LNCaP clone FGC (cell line): ENCODE results near the gene ECE1.

Experiments used
- DNase-seq: peaks from one replicate; pipeline ENCODE4 v3.0.0-alpha.2; 2011; ENCODE audit warnings: low read depth
- H3K4me3 ChIP-seq: 2 replicates; pipeline ENCODE4 v1.5.1; 2011; ENCODE audit warnings: mild to moderate bottlenecking, low read depth, low read length, control low read depth
- CTCF ChIP-seq: IDR thresholded peaks from 2 replicates; pipeline ENCODE4 v1.5.1; 2012; ENCODE audit warnings: mild to moderate bottlenecking; ENCODE audit not compliant: control insufficient read depth, insufficient read depth; ENCODE audit errors: extremely low read depth

Gene ECE1

DNA sequence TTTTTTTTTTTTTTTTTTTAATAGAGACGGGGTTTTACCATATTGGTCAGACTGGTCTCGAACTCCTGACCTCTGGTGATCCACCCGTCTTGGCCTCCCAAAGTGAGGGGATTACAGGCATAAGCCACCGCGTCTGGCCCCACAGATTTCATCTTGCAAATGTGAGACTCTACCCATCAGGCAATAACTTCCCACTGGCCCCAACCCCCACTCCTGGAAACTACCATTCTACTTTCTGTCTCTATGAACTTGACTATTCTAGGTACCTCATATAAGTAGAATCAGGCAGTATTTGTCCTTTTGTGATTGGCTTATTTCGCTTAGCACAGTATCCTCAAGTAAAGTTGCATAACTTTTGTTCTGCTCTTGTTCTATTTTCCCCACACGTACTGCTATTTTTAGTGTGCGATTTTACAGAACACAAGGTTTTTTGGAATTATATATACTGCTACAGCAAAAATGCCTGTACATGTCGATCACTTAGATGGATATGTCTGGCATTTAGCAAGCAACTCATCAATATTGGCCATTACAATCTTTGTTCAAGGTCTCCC lies 40.2 kb downstream of the ECE1 start:
- TF ChIP-seq CTCF, result no peak
- DNase-seq, result no peak
- no peak overlapping the region for H3K4me3 ChIP-seq

- no peak for DNase-seq
- no peak for TF ChIP-seq CTCF
- H3K4me3 ChIP-seq, result no peak overlapping the region
These were observed 42.2 kb downstream of the ECE1 start for GRCh38 chr1:21247892-21248715.

DNA sequence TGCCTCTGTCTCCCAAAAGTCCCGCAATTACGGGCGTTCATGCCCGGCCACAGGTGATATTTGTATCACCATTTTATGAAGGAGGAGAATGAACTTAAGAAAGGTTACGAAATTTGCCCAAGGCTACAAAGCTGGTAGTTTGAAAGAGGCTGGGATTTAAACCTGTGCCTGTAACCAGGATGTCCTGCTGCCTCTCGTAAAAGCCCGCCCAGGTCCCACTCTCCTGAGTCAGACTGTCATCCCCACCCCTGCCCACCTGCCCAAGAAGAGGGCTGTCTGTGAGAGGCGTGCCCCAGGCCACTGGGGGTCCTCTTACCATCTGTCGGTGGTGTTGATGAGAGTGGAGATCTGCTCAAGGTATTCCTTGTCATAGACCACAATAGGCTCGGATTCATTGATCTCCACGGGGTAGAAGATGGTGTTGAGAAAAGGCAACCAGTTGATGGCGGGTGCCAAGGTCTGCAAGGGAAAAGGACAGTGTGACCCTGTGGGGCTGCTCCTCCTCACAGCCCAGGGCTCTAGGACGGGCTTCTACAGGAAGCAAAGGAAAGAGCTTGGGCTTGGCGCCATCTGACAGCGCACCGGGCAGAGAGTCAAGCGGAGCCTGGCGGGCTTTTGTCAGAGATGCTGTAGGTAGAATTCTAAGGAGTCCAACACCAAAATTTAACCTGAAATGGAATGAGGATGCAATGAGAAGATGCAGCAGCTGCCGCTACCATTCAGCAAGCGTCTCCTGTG lies 43.2 kb downstream of the ECE1 start:
- TF ChIP-seq CTCF, result no peak
- no peak overlapping the region for H3K4me3 ChIP-seq
- no peak for DNase-seq

GRCh38 chr1:21245688-21246229 lies 44.5 kb downstream of the ECE1 start:
- TF ChIP-seq CTCF, result no peak
- no peak for DNase-seq
- H3K4me3 ChIP-seq, result no peak overlapping the region

DNA sequence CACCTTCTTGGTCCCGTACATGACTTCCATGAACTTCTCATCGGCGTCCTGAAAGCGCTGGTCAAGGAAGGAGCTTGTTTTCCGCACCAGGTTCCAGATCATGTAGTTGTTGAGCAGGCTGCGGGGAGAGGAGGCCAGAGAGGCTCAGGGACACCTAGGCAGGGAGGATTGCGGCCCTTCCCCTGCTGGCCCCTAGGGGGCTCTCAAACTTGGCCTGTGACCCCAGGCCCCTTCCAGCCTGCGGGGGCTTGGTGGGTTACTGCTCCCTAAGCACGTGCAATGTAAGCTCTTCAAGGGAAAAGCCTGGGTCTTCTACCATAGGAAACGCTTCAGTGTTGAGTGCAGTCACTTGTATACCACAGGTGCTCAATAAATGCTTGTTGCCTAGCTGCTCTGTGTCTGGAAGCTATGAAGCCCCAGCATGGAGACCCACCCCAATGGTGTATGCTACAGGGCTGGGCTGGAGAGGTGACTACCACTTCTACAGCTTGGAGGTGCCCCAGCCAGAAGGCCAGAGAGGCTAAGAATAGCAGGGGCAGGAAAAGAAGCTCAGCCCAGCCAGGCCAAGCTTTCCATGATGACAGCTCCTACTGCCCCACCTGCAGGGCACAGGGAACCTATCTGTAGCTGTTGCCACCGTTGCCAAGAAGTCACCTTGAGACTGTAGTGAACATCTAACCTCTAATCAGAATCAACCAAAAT lies 45.1 kb downstream of the ECE1 start:
- no peak for DNase-seq
- no peak for TF ChIP-seq CTCF
- H3K4me3 ChIP-seq, result no peak overlapping the region

GRCh38 chr1:21244154-21244553 lies 46.1 kb downstream of the ECE1 start:
- H3K4me3 ChIP-seq, result no peak overlapping the region
- TF ChIP-seq CTCF, result no peak
- DNase-seq, result no peak
